HG03521 (cell line): ENCODE data around the gene KRTAP19-4.
"Not testable (repeated sequence)": the region's sequence is repeated elsewhere in the genome, so short reads cannot be mapped to it uniquely, and the experiment has no call there.

Experiments used
- ATAC-seq: cut with Tn5 transposase; IDR thresholded peaks from one replicate; pipeline ENCODE4 v1.9.1; 2021; ENCODE audit warnings: mild to moderate bottlenecking, moderate library complexity; ENCODE audit not compliant: unreplicated experiment

Gene KRTAP19-4

GRCh38 chr21:30497065-30497464 lies at the start of gene KRTAP19-4:
TSS of gene KRTAP19-4 (minus strand) at chr21:30497165. CDS start at chr21:30497110, 55 bp downstream.
- no peak for ATAC-seq

- no peak for ATAC-seq
Observed at GRCh38 chr21:30541764-30542163, 44.8 kb upstream of the KRTAP19-4 start, which contains the start of gene KRTAP19-6. TSS of gene KRTAP19-6 (minus strand) at chr21:30541864. CDS start at chr21:30541833, 31 bp downstream.

- no peak for ATAC-seq
Observed at GRCh38 chr21:30518876-30519275, 21.9 kb upstream of the KRTAP19-4 start.

- ATAC-seq, result no peak
Observed at GRCh38 chr21:30515681-30516080, 18.7 kb upstream of the KRTAP19-4 start.

GRCh38 chr21:30505621-30506205 lies 8.7 kb upstream of the KRTAP19-4 start:
- not testable (repeated sequence) for ATAC-seq

GRCh38 chr21:30502041-30502440 lies 5.1 kb upstream of the KRTAP19-4 start, which contains the start of gene KRTAP19-5:
TSS of gene KRTAP19-5 (minus strand) at chr21:30502141. CDS start at chr21:30502090, 51 bp downstream.
- no peak for ATAC-seq

- no peak for ATAC-seq
Observed at GRCh38 chr21:30491963-30492428, 5.0 kb downstream of the KRTAP19-4 start, which contains the start of gene KRTAP19-3. TSS of gene KRTAP19-3 (minus strand) at chr21:30492013. CDS start at chr21:30491957, 56 bp downstream.

GRCh38 chr21:30487336-30487735 lies 9.6 kb downstream of the KRTAP19-4 start, which contains the start of gene KRTAP19-2:
TSS of gene KRTAP19-2 (minus strand) at chr21:30487436. CDS start at chr21:30487348, 88 bp downstream.
- ATAC-seq, result no peak

- ATAC-seq, result no peak
Observed at GRCh38 chr21:30486180-30486579, 10.8 kb downstream of the KRTAP19-4 start.

- no peak for ATAC-seq
Observed at GRCh38 chr21:30482130-30482529, 14.8 kb downstream of the KRTAP19-4 start.

GRCh38 chr21:30480145-30480544 lies 16.8 kb downstream of the KRTAP19-4 start, which contains the start of gene KRTAP19-1:
TSS of gene KRTAP19-1 (minus strand) at chr21:30480367. CDS start at chr21:30480317, 50 bp downstream.
- no peak for ATAC-seq

GRCh38 chr21:30479259-30479658 lies 17.7 kb downstream of the KRTAP19-4 start:
- ATAC-seq, result no peak

- ATAC-seq, result no peak
Observed at GRCh38 chr21:30478004-30478403, 19.0 kb downstream of the KRTAP19-4 start.

- no peak for ATAC-seq
Observed at GRCh38 chr21:30468900-30469714, 27.9 kb downstream of the KRTAP19-4 start.

- ATAC-seq, result no peak
Observed at GRCh38 chr21:30463713-30464112, 33.3 kb downstream of the KRTAP19-4 start.

GRCh38 chr21:30448514-30448913 lies 48.5 kb downstream of the KRTAP19-4 start:
- ATAC-seq, result no peak

GRCh38 chr21:30447056-30447455 lies 49.9 kb downstream of the KRTAP19-4 start:
- no peak for ATAC-seq
